GM10847 (cell line): ENCODE results near the gene PACSIN3.

Experiments
- POLR2A ChIP-seq: IDR thresholded peaks from 2 replicates; pipeline ENCODE4 v1.6.1; 2011; ENCODE audit not compliant: insufficient read length; ENCODE audit errors: extremely low read depth

PACSIN3 gene

GRCh38 chr11:47163898-47164297 is 22.3 kb downstream of the PACSIN3 start:
- no peak for TF ChIP-seq POLR2A

GRCh38 chr11:47163193-47163592 is 23.0 kb downstream of the PACSIN3 start:
- no peak for TF ChIP-seq POLR2A

- no peak for TF ChIP-seq POLR2A
Measured at GRCh38 chr11:47162426-47162825, 23.8 kb downstream of the PACSIN3 start.

GRCh38 chr11:47161890-47162289 is 24.3 kb downstream of the PACSIN3 start:
- TF ChIP-seq POLR2A: no peak

- no peak for TF ChIP-seq POLR2A
Measured at GRCh38 chr11:47161134-47161854, 24.9 kb downstream of the PACSIN3 start.

GRCh38 chr11:47160753-47161133 is 25.5 kb downstream of the PACSIN3 start:
- no peak for TF ChIP-seq POLR2A

- TF ChIP-seq POLR2A: no peak
Measured at GRCh38 chr11:47158242-47158641, 28.0 kb downstream of the PACSIN3 start.

- no peak for TF ChIP-seq POLR2A
Measured at GRCh38 chr11:47157805-47158204, 28.4 kb downstream of the PACSIN3 start.

- TF ChIP-seq POLR2A: no peak
Measured at GRCh38 chr11:47156951-47157350, 29.3 kb downstream of the PACSIN3 start.

GRCh38 chr11:47156333-47156732 is 29.9 kb downstream of the PACSIN3 start:
- no peak for TF ChIP-seq POLR2A

- TF ChIP-seq POLR2A: no peak
Measured at GRCh38 chr11:47155879-47156278, 30.4 kb downstream of the PACSIN3 start.

GRCh38 chr11:47154616-47155570 is 31.3 kb downstream of the PACSIN3 start:
- TF ChIP-seq POLR2A: no peak

GRCh38 chr11:47152953-47153950 is 33.0 kb downstream of the PACSIN3 start:
- TF ChIP-seq POLR2A: no peak

- no peak for TF ChIP-seq POLR2A
Measured at GRCh38 chr11:47152126-47152952, 33.9 kb downstream of the PACSIN3 start.
